ENCODE measurements around the gene SVIL. TPM values are rescaled to one million over a fixed set of nuclear protein-coding genes. Genes with fewer than 3 reads are reported as not detected.
A peak's percentile ranks its signal among the peaks of the same experiment; 100 is the strongest.
"Not testable (repeated sequence)": the region's sequence is repeated elsewhere in the genome, so short reads cannot be mapped to it uniquely, and the experiment has no call there.

SVIL gene
- total RNA-seq, 1 donor = 309 TPM

DNA sequence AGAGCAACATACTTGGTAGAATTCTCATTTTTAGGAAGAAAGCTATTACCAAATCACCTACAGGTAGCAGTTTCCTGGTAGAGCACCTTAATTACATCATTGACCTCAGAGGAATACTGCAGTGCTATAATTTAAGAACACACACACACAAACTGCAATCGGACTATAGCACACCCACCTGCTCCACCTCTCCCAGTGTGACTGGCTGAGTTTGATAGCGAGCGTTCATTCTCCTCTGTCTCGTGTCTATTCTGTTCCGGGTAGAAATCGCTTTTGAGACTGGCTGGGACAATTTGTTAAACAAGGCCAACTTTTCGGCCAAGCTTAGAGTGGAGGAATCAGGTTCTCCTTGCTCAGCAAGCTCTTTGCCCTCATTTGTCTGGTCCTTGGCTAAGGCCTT lies 110.5 kb downstream of the SVIL start:
- no peak overlapping the region for H3K4me3 ChIP-seq (ENCODE audit: low read depth, low read length)
- no peak for DNase-seq (ENCODE audit: low read depth)
- TF ChIP-seq, protein P1, sequence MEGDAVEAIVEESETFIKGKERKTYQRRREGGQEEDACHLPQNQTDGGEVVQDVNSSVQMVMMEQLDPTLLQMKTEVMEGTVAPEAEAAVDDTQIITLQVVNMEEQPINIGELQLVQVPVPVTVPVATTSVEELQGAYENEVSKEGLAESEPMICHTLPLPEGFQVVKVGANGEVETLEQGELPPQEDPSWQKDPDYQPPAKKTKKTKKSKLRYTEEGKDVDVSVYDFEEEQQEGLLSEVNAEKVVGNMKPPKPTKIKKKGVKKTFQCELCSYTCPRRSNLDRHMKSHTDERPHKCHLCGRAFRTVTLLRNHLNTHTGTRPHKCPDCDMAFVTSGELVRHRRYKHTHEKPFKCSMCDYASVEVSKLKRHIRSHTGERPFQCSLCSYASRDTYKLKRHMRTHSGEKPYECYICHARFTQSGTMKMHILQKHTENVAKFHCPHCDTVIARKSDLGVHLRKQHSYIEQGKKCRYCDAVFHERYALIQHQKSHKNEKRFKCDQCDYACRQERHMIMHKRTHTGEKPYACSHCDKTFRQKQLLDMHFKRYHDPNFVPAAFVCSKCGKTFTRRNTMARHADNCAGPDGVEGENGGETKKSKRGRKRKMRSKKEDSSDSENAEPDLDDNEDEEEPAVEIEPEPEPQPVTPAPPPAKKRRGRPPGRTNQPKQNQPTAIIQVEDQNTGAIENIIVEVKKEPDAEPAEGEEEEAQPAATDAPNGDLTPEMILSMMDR (IDR thresholded peaks at IDR 0.05; ENCODE audit: insufficient read depth, low read length) = no peak

DNA sequence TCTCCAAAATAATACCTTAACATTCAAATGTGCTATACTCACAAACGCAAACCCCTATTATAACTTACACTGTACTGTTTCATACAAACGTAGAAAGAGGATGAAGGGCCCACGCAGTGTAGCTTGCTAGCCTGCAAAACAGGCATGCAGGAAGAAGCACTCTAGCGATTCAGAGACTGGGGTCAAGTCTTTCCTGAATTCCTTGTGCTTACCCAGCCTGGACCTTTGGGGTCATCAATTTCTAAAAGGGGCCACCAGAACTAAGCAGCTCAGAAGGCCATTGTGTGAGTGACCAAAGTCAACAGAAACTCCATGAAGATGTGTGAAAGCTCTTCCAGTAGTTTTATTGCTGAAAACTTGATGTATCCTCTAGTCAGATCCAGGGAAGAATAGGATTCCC lies 111.9 kb downstream of the SVIL start:
- TF ChIP-seq, protein P1 (IDR thresholded peaks at IDR 0.05; ENCODE audit: insufficient read depth, low read length) = no peak
- H3K4me3 ChIP-seq (ENCODE audit: low read depth, low read length) = no peak overlapping the region
- no peak for DNase-seq (ENCODE audit: low read depth)

- no peak for DNase-seq (ENCODE audit: low read depth)
- TF ChIP-seq, protein P1 (IDR thresholded peaks at IDR 0.05; ENCODE audit: insufficient read depth, low read length) = no peak
- H3K4me3 ChIP-seq (ENCODE audit: low read depth, low read length) = no peak overlapping the region
Observed at GRCh38 chr10:29522061-29522855, 112.5 kb downstream of the SVIL start.

- TF ChIP-seq, protein P1 (IDR thresholded peaks at IDR 0.05; ENCODE audit: insufficient read depth, low read length) = no peak
- DNase-seq (ENCODE audit: low read depth) = no peak
- H3K4me3 ChIP-seq (ENCODE audit: low read depth, low read length) = no peak overlapping the region
Observed at GRCh38 chr10:29519659-29520058, 115.1 kb downstream of the SVIL start.

DNA sequence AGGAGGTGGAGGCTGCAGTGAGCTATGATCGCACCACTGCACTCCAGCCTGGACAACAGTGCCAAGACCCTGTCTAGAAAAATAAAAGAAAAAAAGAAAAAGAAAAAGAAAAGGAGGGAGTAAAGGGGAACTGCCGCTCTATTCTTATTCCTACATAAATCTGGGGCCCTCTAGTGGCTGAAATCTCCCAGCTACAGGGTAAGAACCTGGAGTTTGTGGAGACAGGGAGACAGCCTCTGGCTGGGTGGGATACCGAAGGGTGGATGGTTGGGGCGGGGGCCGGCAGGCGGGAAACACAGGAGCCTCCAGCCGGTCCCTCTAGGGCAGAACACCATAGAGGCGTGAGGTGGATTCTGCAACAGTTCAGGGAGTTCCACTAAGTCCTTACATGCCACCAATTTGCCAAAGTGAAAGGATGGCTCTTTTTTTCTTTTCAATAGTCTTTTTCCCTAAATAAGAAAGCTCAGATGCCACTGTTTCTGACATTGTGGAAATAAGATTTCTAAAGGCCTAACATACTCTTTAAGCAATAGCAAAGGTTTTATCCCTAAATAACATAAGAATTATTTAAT lies 117.3 kb downstream of the SVIL start:
- TF ChIP-seq, protein P1 (IDR thresholded peaks at IDR 0.05; ENCODE audit: insufficient read depth, low read length) = peak; percentile 59
- H3K4me3 ChIP-seq (ENCODE audit: low read depth, low read length) = no peak overlapping the region
- peak; percentile 36 for DNase-seq (ENCODE audit: low read depth)

GRCh38 chr10:29516309-29516932 lies 118.3 kb downstream of the SVIL start:
- DNase-seq (ENCODE audit: low read depth); H3K4me3 ChIP-seq (ENCODE audit: low read depth, low read length): not testable (repeated sequence)

GRCh38 chr10:29515879-29516278 lies 118.9 kb downstream of the SVIL start:
- not testable (repeated sequence) for DNase-seq (ENCODE audit: low read depth); H3K4me3 ChIP-seq (ENCODE audit: low read depth, low read length)

DNA sequence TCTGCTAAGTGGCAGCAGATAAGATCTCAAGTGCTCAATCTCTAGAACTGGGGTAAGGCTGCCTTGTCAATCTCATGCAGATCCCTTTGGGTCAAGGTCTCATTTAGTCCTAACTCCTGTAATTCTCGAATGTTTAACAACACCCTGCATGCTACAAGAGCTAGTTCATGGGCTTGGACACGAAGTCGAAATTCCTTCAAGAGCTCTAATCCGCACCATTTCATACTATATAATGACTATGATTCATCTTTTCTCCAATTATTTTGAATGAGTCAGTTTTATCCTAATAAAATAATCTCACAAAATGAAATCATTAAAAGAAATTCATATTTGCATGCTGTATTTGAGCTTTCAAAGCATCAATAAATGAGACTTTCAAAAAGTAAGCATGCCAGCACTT lies 119.7 kb downstream of the SVIL start:
- H3K4me3 ChIP-seq (ENCODE audit: low read depth, low read length); DNase-seq (ENCODE audit: low read depth): not testable (repeated sequence)
